ENCODE data around the gene SUPT20HL2. TPM values are rescaled to one million over a fixed set of nuclear protein-coding genes. Genes with fewer than 3 reads are reported as not detected.

SUPT20HL2 gene
- polyA plus RNA-seq, 1 of the 3 experiments (the other 2 are of a cell fraction) = not detected

DNA sequence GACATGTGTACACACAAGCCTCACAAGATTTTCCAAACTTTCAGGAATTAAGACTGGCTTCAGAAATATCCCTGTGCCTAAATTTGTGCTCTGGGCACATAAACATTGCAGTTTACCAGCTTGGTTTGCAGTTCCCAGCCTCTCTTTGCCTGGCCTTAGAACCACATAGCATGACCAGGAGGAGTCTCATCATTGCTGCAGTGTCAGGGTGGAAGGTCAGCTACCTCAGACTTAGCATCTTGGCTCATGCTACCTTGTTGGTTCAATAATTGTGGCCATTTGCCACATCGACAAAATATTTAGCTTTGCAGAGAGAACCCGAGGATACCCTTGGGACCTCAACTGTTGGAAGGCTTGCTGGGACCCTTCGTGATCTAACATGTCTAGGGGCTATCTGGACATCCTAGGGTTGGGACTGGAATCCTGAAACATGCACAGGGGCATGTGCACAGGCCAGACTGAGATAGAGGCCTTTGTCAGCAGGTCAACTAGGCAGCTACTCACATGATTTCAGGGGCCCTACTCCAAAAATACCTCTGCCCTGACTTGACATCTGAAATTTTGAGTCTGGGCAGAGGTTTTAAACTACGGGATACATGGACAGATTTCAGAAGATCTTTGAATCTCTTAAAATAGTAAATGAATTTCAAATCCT, 8.0 kb upstream of the SUPT20HL2 start:
- Histone ChIP-seq H3K4me1 (ENCODE audit: control insufficient read depth in 1 of 2, insufficient read depth in 2 of 2, low read depth in 1 of 2, low read length in 1 of 2) (no peaks in the 10 kb centered on the region), H3K4me3 (ENCODE audit: low read depth in 2 of 2, low read length in 1 of 2) (no peak overlapping the region), H3K27ac (ENCODE audit: low read depth in 2 of 2, low read length in 1 of 2) (no peak overlapping the region), H3K9me2 (no peaks in the 10 kb centered on the region), H3K9me3 (no peaks in the 10 kb centered on the region), H3K9ac (no peak overlapping the region), H3K36me3 (replicated peaks in 1 of 2; ENCODE audit: control insufficient read depth in 1 of 2, insufficient read depth in 2 of 2, low read length in 1 of 2) (no peaks in the 10 kb centered on the region), H3F3A (replicated peaks; ENCODE audit: insufficient read depth) (no peaks in the 10 kb centered on the region), H3K4me2 (no peak overlapping the region), H4K20me1 (ENCODE audit: insufficient read depth) (no peaks in the 10 kb centered on the region), H3K79me2 (ENCODE audit: insufficient read depth) (no peaks in the 10 kb centered on the region), H2AFZ (ENCODE audit: low read depth) (no peak overlapping the region), H3K27me3 (ENCODE audit: insufficient read depth) (no peaks in the 10 kb centered on the region; the same call in 1 of the 2 replicates)
- whole genome bisulfite sequencing (ENCODE audit: low lambda C conversion rate) = 15% methylated on average over 4 of the region's 4 CpGs
- TF ChIP-seq, protein P1, sequence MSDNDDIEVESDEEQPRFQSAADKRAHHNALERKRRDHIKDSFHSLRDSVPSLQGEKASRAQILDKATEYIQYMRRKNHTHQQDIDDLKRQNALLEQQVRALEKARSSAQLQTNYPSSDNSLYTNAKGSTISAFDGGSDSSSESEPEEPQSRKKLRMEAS (IDR thresholded peaks at IDR 0.05; ENCODE audit: low read depth) = no peak
- TF ChIP-seq GABPA (IDR thresholded peaks at IDR 0.05; ENCODE audit: low read depth) (no peak), TEAD4 (IDR thresholded peaks at IDR 0.05; ENCODE audit: borderline replicate concordance, insufficient read depth) (no peak), CHD2 (IDR thresholded peaks at IDR 0.05; ENCODE audit: low read length, partially characterized antibody) (no peak), RAD21 (IDR thresholded peaks at IDR 0.05; ENCODE audit: low read length) (no peak), RCOR1 (IDR thresholded peaks at IDR 0.05; ENCODE audit: low read length) (no peak), SIN3A (IDR thresholded peaks at IDR 0.05; ENCODE audit: borderline replicate concordance, low read depth, low read length) (no peak), ELF1 (IDR thresholded peaks at IDR 0.05) (no peak), JUND (IDR thresholded peaks at IDR 0.05) (no peak), SMC3 (IDR thresholded peaks at IDR 0.05; ENCODE audit: low read depth, low read length) (no peak), GATA2 (CRISPR knock-in tag; IDR thresholded peaks at IDR 0.05) (no peak)
- TF ChIP-seq, protein P2, sequence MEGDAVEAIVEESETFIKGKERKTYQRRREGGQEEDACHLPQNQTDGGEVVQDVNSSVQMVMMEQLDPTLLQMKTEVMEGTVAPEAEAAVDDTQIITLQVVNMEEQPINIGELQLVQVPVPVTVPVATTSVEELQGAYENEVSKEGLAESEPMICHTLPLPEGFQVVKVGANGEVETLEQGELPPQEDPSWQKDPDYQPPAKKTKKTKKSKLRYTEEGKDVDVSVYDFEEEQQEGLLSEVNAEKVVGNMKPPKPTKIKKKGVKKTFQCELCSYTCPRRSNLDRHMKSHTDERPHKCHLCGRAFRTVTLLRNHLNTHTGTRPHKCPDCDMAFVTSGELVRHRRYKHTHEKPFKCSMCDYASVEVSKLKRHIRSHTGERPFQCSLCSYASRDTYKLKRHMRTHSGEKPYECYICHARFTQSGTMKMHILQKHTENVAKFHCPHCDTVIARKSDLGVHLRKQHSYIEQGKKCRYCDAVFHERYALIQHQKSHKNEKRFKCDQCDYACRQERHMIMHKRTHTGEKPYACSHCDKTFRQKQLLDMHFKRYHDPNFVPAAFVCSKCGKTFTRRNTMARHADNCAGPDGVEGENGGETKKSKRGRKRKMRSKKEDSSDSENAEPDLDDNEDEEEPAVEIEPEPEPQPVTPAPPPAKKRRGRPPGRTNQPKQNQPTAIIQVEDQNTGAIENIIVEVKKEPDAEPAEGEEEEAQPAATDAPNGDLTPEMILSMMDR (IDR thresholded peaks at IDR 0.05) = no peak
- TF ChIP-seq, protein P3, sequence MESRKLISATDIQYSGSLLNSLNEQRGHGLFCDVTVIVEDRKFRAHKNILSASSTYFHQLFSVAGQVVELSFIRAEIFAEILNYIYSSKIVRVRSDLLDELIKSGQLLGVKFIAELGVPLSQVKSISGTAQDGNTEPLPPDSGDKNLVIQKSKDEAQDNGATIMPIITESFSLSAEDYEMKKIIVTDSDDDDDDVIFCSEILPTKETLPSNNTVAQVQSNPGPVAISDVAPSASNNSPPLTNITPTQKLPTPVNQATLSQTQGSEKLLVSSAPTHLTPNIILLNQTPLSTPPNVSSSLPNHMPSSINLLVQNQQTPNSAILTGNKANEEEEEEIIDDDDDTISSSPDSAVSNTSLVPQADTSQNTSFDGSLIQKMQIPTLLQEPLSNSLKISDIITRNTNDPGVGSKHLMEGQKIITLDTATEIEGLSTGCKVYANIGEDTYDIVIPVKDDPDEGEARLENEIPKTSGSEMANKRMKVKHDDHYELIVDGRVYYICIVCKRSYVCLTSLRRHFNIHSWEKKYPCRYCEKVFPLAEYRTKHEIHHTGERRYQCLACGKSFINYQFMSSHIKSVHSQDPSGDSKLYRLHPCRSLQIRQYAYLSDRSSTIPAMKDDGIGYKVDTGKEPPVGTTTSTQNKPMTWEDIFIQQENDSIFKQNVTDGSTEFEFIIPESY (IDR thresholded peaks at IDR 0.05; ENCODE audit: borderline replicate concordance, low read depth) = no peak
- TF ChIP-seq, protein P4, sequence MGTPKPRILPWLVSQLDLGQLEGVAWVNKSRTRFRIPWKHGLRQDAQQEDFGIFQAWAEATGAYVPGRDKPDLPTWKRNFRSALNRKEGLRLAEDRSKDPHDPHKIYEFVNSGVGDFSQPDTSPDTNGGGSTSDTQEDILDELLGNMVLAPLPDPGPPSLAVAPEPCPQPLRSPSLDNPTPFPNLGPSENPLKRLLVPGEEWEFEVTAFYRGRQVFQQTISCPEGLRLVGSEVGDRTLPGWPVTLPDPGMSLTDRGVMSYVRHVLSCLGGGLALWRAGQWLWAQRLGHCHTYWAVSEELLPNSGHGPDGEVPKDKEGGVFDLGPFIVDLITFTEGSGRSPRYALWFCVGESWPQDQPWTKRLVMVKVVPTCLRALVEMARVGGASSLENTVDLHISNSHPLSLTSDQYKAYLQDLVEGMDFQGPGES (IDR thresholded peaks at IDR 0.05; ENCODE audit: low read depth, low read length) = no peak
- TF ChIP-seq, protein P5, sequence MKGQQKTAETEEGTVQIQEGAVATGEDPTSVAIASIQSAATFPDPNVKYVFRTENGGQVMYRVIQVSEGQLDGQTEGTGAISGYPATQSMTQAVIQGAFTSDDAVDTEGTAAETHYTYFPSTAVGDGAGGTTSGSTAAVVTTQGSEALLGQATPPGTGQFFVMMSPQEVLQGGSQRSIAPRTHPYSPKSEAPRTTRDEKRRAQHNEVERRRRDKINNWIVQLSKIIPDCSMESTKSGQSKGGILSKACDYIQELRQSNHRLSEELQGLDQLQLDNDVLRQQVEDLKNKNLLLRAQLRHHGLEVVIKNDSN (IDR thresholded peaks at IDR 0.05; ENCODE audit: borderline replicate concordance, low read depth) = no peak
- DNase-seq = no peak
- CTCF ChIA-PET = interaction anchor here (0.8 kb wide), 1 partner anchor 21 kb away, joined by 4 read pairs; no protein-coding TSS in a partner anchor
- POLR2A ChIA-PET = no interaction called here

Measured in SK-N-SH (cell line).